ENCODE data around the gene RAB40C. TPM values are rescaled to one million over a fixed set of nuclear protein-coding genes. Genes with fewer than 3 reads are reported as not detected.

Gene RAB40C
- total and polyA plus RNA-seq, 10 of the 15 experiments (the other 5 are each of a cell fraction or from before 2014, with no cell fraction given): 0.06 to 12.8 (median 4.6) TPM

DNA sequence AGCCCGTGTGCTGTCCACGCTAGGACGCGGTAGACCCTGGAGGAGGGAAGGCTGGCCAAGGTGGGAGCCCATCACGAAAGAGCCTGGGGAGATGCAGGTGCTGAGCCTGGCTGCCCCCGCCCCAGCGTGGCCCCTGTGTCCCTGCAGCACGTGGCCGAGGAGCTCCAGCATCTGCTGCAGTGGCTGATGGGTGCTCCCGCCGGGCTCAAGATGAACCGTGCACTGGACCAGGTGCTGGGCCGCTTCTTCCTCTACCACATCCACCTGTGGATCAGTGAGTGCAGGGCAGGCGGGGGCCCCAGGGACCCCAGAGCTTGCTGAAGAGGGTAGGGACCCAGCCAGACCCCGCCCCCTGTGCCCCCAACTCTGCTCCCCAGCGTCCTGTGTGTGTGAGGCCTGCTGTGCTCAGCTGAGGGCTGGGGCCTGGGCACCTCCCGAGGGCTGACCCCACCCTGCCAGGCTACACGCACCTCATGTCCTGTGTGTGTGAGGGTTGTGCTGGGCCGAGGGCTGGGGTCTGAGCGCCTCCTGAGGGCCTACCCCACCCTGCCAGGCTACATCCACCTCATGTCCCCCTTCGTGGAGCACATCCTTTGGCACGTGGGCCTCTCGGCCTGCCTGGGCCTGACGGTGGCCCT, 11.5 kb upstream of the RAB40C start:
- H3K27ac ChIP-seq (ENCODE audit: control insufficient read depth, insufficient read depth): no peak overlapping the region
- no peaks in the 10 kb centered on the region for H3K4me1 ChIP-seq (ENCODE audit: control insufficient read depth, insufficient read depth, low read length)
- SMC1A ChIA-PET (ENCODE audit: uncharacterized antibody, unreplicated experiment): no interaction called here
- 73% methylated on average over 23 of the region's 24 CpGs for WGBS (ENCODE audit: insufficient coverage, insufficient replicate concordance, low lambda C conversion rate, missing lambda C conversion rate)
- no peak overlapping the region for H2AFZ ChIP-seq (ENCODE audit: control insufficient read depth, low read depth, low read length)
- CTCF ChIA-PET: interaction anchor here (1.1 kb wide), 1 partner anchor 9 kb away, joined by 5 read pairs; no protein-coding TSS in a partner anchor
- intact Hi-C loops (cut with micrococcal nuclease; ENCODE audit: unreplicated experiment) (no loop called here), in situ Hi-C loops (cut with MboI) (no loop called here)
- no peak for FAIRE-seq
- H3K9me3 ChIP-seq (replicated peaks; ENCODE audit: control insufficient read depth, insufficient read depth, low read length): no peaks in the 10 kb centered on the region
- RAD21 ChIA-PET (ENCODE audit: unreplicated experiment): no interaction called here
- H3K4me2 ChIP-seq (ENCODE audit: control insufficient read depth, insufficient read depth): no peak overlapping the region
- no peak for TF ChIP-seq CBX3 (IDR thresholded peaks at IDR 0.05; ENCODE audit: borderline replicate concordance, low read depth)
- no peak for TF ChIP-seq POU2F2 (IDR thresholded peaks at IDR 0.05; ENCODE audit: borderline replicate concordance, low read depth, low read length)
- TF ChIP-seq JUND (IDR thresholded peaks at IDR 0.05; ENCODE audit: low read depth, low read length): no peak
- no peaks in the 10 kb centered on the region for H3K27me3 ChIP-seq (replicated peaks in 1 of 2; ENCODE audit: control insufficient read depth in 2 of 2, insufficient read depth in 2 of 2, low read length in 1 of 2)
- POLR2A ChIA-PET: no interaction called here
- no peaks in the 10 kb centered on the region; a peak in 2 of 4 replicates for H3K36me3 ChIP-seq (ENCODE audit: control insufficient read depth in 2 of 2, insufficient read depth in 2 of 2, low read length in 1 of 2)
- no peaks in the 10 kb centered on the region for H4K20me1 ChIP-seq (ENCODE audit: control insufficient read depth, insufficient read depth)
- ATAC-seq: no peak; the same call in 2 of the 3 replicates
- H3K4me3 ChIP-seq: no peak overlapping the region
- no peak overlapping the region for H3K9ac ChIP-seq (ENCODE audit: control insufficient read depth, insufficient read depth, low read length)
- no peak for DNase-seq (ENCODE audit: low read depth, low spot score)
- BruUV-seq (replicated peaks): no TSS peak
- no peaks in the 10 kb centered on the region for H3K79me2 ChIP-seq (ENCODE audit: control insufficient read depth, insufficient read depth, low read length)

DNA sequence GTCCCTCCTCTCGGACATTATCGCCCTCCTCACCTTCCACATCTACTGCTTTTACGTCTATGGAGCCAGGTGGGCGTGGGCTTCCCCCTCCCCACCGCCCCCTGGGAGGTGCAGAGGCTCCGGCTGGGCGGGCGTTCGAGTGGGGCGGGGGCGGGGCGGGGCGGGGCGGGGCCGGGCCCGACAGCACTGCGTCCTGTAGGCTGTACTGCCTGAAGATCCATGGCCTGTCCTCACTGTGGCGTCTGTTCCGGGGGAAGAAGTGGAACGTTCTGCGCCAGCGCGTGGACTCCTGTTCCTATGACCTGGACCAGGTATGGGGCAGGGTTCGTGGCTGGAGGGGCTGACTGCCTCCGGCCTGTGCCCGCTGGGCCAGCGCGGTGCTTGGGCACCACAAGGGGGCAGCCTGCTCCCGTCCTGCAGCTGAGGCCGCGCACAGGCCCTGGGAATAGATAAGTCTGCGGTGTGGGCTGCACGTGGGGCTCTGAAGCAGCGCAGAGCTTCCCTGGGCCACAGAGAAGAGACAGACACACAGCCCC, 10.9 kb upstream of the RAB40C start:
- in situ Hi-C loops (cut with MboI): no loop called here
- peak; percentile 97 for ATAC-seq
- no peaks in the 10 kb centered on the region for H3K9me3 ChIP-seq (replicated peaks; ENCODE audit: control insufficient read depth, insufficient read depth, low read length)
- no peaks in the 10 kb centered on the region for H4K20me1 ChIP-seq (ENCODE audit: control insufficient read depth, insufficient read depth)
- H3K9ac ChIP-seq (ENCODE audit: control insufficient read depth, insufficient read depth, low read length): no peak overlapping the region
- RAD21 ChIA-PET (ENCODE audit: unreplicated experiment): no interaction called here
- no peak for DNase-seq (ENCODE audit: low read depth, low spot score)
- H2AFZ ChIP-seq (ENCODE audit: control insufficient read depth, low read depth, low read length): no peak overlapping the region
- CTCF ChIA-PET: interaction anchor here (1.1 kb wide), 1 partner anchor 9 kb away, joined by 5 read pairs; no protein-coding TSS in a partner anchor
- H3K79me2 ChIP-seq (ENCODE audit: control insufficient read depth, insufficient read depth, low read length): no peaks in the 10 kb centered on the region
- SMC1A ChIA-PET (ENCODE audit: uncharacterized antibody, unreplicated experiment): no interaction called here
- H3K4me3 ChIP-seq: no peak overlapping the region
- H3K36me3 ChIP-seq (ENCODE audit: control insufficient read depth in 2 of 2, insufficient read depth in 2 of 2, low read length in 1 of 2): no peaks in the 10 kb centered on the region; a peak in 2 of 4 replicates
- H3K27me3 ChIP-seq (replicated peaks in 1 of 2; ENCODE audit: control insufficient read depth in 2 of 2, insufficient read depth in 2 of 2, low read length in 1 of 2): no peaks in the 10 kb centered on the region
- no peak for FAIRE-seq
- H3K4me2 ChIP-seq (ENCODE audit: control insufficient read depth, insufficient read depth): no peak overlapping the region
- 25% methylated on average over 33 of the region's 34 CpGs for WGBS (ENCODE audit: insufficient coverage, insufficient replicate concordance, low lambda C conversion rate, missing lambda C conversion rate)
- POLR2A ChIA-PET: no interaction called here
- no TSS peak for BruUV-seq (replicated peaks)
- intact Hi-C loops (cut with micrococcal nuclease; ENCODE audit: unreplicated experiment): loop anchor here (1.0 kb wide), 1 partner anchor 81 kb away; no protein-coding TSS in a partner anchor
- no peak overlapping the region for H3K27ac ChIP-seq (ENCODE audit: control insufficient read depth, insufficient read depth)
- no peaks in the 10 kb centered on the region for H3K4me1 ChIP-seq (ENCODE audit: control insufficient read depth, insufficient read depth, low read length)
- peak; percentile 63 for TF ChIP-seq RAD21 (IDR thresholded peaks at IDR 0.05; ENCODE audit: insufficient read depth, low read depth, low read length)
- TF ChIP-seq PAX8 (IDR thresholded peaks at IDR 0.05): no peak
- TF ChIP-seq, protein P1, sequence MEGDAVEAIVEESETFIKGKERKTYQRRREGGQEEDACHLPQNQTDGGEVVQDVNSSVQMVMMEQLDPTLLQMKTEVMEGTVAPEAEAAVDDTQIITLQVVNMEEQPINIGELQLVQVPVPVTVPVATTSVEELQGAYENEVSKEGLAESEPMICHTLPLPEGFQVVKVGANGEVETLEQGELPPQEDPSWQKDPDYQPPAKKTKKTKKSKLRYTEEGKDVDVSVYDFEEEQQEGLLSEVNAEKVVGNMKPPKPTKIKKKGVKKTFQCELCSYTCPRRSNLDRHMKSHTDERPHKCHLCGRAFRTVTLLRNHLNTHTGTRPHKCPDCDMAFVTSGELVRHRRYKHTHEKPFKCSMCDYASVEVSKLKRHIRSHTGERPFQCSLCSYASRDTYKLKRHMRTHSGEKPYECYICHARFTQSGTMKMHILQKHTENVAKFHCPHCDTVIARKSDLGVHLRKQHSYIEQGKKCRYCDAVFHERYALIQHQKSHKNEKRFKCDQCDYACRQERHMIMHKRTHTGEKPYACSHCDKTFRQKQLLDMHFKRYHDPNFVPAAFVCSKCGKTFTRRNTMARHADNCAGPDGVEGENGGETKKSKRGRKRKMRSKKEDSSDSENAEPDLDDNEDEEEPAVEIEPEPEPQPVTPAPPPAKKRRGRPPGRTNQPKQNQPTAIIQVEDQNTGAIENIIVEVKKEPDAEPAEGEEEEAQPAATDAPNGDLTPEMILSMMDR (IDR thresholded peaks at IDR 0.05 in 2 of 3, conservative IDR thresholded peaks at IDR 0.05 in 1 of 3; ENCODE audit: control insufficient read depth in 2 of 3, extremely low read depth in 1 of 3, insufficient read depth in 1 of 3, low read depth in 3 of 3, low read length in 3 of 3): peak; percentile 68 to 95 (median 88)
- no peak for TF ChIP-seq BCL11A (IDR thresholded peaks at IDR 0.05; ENCODE audit: low read depth, low read length)
- TF ChIP-seq RUNX3 (IDR thresholded peaks at IDR 0.05; ENCODE audit: low read length): no peak
- TF ChIP-seq, protein P2, sequence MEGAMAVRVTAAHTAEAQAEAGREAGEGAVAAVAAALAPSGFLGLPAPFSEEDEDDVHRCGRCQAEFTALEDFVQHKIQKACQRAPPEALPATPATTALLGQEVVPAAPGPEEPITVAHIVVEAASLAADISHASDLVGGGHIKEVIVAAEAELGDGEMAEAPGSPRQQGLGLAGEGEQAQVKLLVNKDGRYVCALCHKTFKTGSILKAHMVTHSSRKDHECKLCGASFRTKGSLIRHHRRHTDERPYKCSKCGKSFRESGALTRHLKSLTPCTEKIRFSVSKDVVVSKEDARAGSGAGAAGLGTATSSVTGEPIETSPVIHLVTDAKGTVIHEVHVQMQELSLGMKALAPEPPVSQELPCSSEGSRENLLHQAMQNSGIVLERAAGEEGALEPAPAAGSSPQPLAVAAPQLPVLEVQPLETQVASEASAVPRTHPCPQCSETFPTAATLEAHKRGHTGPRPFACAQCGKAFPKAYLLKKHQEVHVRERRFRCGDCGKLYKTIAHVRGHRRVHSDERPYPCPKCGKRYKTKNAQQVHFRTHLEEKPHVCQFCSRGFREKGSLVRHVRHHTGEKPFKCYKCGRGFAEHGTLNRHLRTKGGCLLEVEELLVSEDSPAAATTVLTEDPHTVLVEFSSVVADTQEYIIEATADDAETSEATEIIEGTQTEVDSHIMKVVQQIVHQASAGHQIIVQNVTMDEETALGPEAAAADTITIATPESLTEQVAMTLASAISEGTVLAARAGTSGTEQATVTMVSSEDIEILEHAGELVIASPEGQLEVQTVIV (IDR thresholded peaks at IDR 0.05; ENCODE audit: borderline replicate concordance, partially characterized antibody): no peak
- peak; percentile 52 for TF ChIP-seq SMC3 (IDR thresholded peaks at IDR 0.05; ENCODE audit: borderline replicate concordance, low read length)
- TF ChIP-seq SP1 (IDR thresholded peaks at IDR 0.05; ENCODE audit: low read depth, low read length): no peak
- TF ChIP-seq POLR2A (IDR thresholded peaks at IDR 0.05; ENCODE audit: low read depth, low read length): 0 out of 2 replicates have a peak, but pooled peaks have one; percentile 28
